Mesenchymal stem cell (in vitro differentiated cells and primary cell): ENCODE results near the gene SLC31A1.

Experiments used
- DNase-seq: peaks from one replicate; pipeline ENCODE4 v3.0.0-alpha.2; 2013
- H2AFZ ChIP-seq: one replicate; pipeline ENCODE4 v1.6.1; 2013; ENCODE audit warnings: low read depth, mild to moderate bottlenecking, control low read depth, inconsistent platforms, low read length, moderate library complexity
- H2AK5ac ChIP-seq: 2 replicates; pipeline ENCODE4 v1.6.1; 2013; ENCODE audit warnings: low read length, moderate library complexity, mild to moderate bottlenecking, inconsistent platforms; ENCODE audit not compliant: severe bottlenecking
- H2BK120ac ChIP-seq: one replicate; pipeline ENCODE4 v1.6.1; 2013; ENCODE audit warnings: low read depth, mild to moderate bottlenecking, inconsistent platforms, low read length, moderate library complexity
- H2BK12ac ChIP-seq, 2 experiments: one replicate each; pipeline ENCODE4 v1.6.1; 2013; ENCODE audit warnings: inconsistent platforms in 2 of 2, low read length in 2 of 2, mild to moderate bottlenecking in 2 of 2, moderate library complexity in 2 of 2, control low read depth in 1 of 2
- H2BK15ac ChIP-seq: one replicate; pipeline ENCODE4 v1.6.1; 2013; ENCODE audit warnings: mild to moderate bottlenecking, low read depth, inconsistent platforms; ENCODE audit not compliant: poor library complexity, severe bottlenecking
- H2BK5ac ChIP-seq: 2 replicates; pipeline ENCODE4 v1.6.1; 2013; ENCODE audit warnings: low read depth, mild to moderate bottlenecking, low read length, control low read depth, inconsistent platforms; ENCODE audit not compliant: poor library complexity, severe bottlenecking
- H3K14ac ChIP-seq, 2 experiments: one replicate each; pipeline ENCODE4 v1.6.1; 2013; ENCODE audit warnings: inconsistent platforms in 2 of 2, low read length in 2 of 2, control low read depth in 1 of 2, mild to moderate bottlenecking in 1 of 2, moderate library complexity in 1 of 2
- H3K18ac ChIP-seq, 2 experiments: one replicate each; pipeline ENCODE4 v1.6.1; 2013; ENCODE audit warnings: inconsistent platforms in 2 of 2, low read length in 2 of 2, control low read depth in 1 of 2, low read depth in 1 of 2, mild to moderate bottlenecking in 1 of 2
- H3K23ac ChIP-seq, 2 experiments: one replicate each; pipeline ENCODE4 v1.6.1; 2013; ENCODE audit warnings: inconsistent platforms in 2 of 2, low read length in 2 of 2, mild to moderate bottlenecking in 2 of 2, moderate library complexity in 2 of 2, control low read depth in 1 of 2
- H3K27ac ChIP-seq: 2 replicates; pipeline ENCODE4 v1.5.1; 2013; ENCODE audit warnings: mild to moderate bottlenecking, moderate library complexity, low read length, control low read depth, inconsistent platforms; ENCODE audit not compliant: poor library complexity, severe bottlenecking
- H3K27me3 ChIP-seq, 2 experiments: 2 replicates each; pipeline versions ENCODE4 v1.6.1 to v1.7.0; 2013; ENCODE audit warnings: low read length in 2 of 2, mild to moderate bottlenecking in 2 of 2, moderate library complexity in 2 of 2, control low read depth in 1 of 2, inconsistent platforms in 1 of 2; ENCODE audit not compliant: control insufficient read depth in 1 of 2, insufficient read depth in 1 of 2
- H3K36me3 ChIP-seq, 2 experiments: 2 replicates each; pipeline versions ENCODE4 v1.6.1 to v1.7.0; 2013; ENCODE audit warnings: low read length in 2 of 2, control low read depth in 1 of 2, inconsistent platforms in 1 of 2, low read depth in 1 of 2, mild to moderate bottlenecking in 1 of 2; ENCODE audit not compliant: insufficient read depth in 2 of 2, control insufficient read depth in 1 of 2
- H3K4ac ChIP-seq, 2 experiments: one replicate each; pipeline ENCODE4 v1.6.1; 2013; ENCODE audit warnings: inconsistent platforms in 2 of 2, low read length in 2 of 2, mild to moderate bottlenecking in 2 of 2, moderate library complexity in 2 of 2, control low read depth in 1 of 2, low read depth in 1 of 2
- H3K4me1 ChIP-seq: 2 replicates; pipeline ENCODE4 v1.6.1; 2013; ENCODE audit warnings: low read depth, low read length, control low read depth; ENCODE audit not compliant: control insufficient read depth, insufficient read depth
- H3K4me2 ChIP-seq: 2 replicates; pipeline ENCODE4 v1.6.1; 2013; ENCODE audit warnings: low read length, mild to moderate bottlenecking, inconsistent platforms; ENCODE audit not compliant: poor library complexity, severe bottlenecking
- H3K4me3 ChIP-seq, 2 experiments: 2 replicates each; pipeline versions ENCODE4 v1.5.1 to v1.7.0; 2013; ENCODE audit warnings: low read length in 2 of 2, mild to moderate bottlenecking in 2 of 2, control low read depth in 1 of 2, low read depth in 1 of 2; ENCODE audit not compliant: insufficient read depth in 1 of 2
- H3K79me1 ChIP-seq: replicated peaks from 2 replicates; pipeline ENCODE4 v1.6.1; 2013; ENCODE audit warnings: mild to moderate bottlenecking, control low read depth, low read length, inconsistent platforms; ENCODE audit not compliant: poor library complexity, severe bottlenecking
- H3K9ac ChIP-seq: 2 replicates; pipeline ENCODE4 v1.7.0; 2013; ENCODE audit warnings: mild to moderate bottlenecking, low read length, moderate library complexity
- H3K9me3 ChIP-seq: 2 replicates; pipeline ENCODE4 v1.7.0; 2013; ENCODE audit warnings: mild to moderate bottlenecking, low read length; ENCODE audit not compliant: control insufficient read depth
- H4K8ac ChIP-seq: one replicate; pipeline ENCODE4 v1.6.1; 2013; ENCODE audit warnings: inconsistent platforms, mild to moderate bottlenecking, low read length, moderate library complexity
- H4K91ac ChIP-seq: one replicate; pipeline ENCODE4 v1.6.1; 2013; ENCODE audit warnings: mild to moderate bottlenecking, low read length, inconsistent platforms
- WGBS: methylation state at CpG from one replicate; pipeline ENCODE4 v1.1.7; 2013; ENCODE audit warnings: mixed read lengths; 5-methylcytosine and 5-hydroxymethylcytosine counted together

Gene SLC31A1

DNA sequence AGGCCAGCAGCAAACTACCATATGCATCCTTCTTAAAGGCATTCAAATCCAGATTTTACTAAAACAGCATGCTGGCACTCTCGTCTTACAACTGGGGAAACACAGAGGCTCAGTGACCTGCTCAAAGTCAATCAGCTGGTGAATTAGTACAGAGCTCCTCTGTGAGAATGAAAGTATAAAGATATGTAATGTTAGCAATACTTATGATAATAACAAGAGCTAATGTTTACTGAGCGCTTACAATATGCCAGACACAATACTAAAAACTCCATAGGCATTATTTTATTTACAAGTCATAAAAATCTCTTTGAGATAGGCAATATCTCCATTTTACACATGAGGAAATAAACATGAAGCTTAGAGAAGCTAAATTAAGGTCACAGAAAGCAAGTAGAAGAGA lies 28.9 kb upstream of the SLC31A1 start:
- Histone ChIP-seq H3K36me3 (peaks cover 8 to 65% of the 10 kb centered on the region in 2 experiments), H2BK120ac (no peak overlapping the region), H2AFZ (no peak overlapping the region), H2BK15ac (no peak overlapping the region), H3K27ac (no peak overlapping the region), H3K79me1 (peaks cover 4% of the 10 kb centered on the region), H3K4me2 (no peak overlapping the region), H4K91ac (no peak overlapping the region), H3K9me3 (no peaks in the 10 kb centered on the region), H2BK5ac (no peak overlapping the region), H3K18ac (no peak overlapping the region), H2BK12ac (no peak overlapping the region), H3K27me3 (no peaks in the 10 kb centered on the region), H4K8ac (no peak overlapping the region), H3K4me1 (peaks cover 5% of the 10 kb centered on the region), H3K4me3 (peak overlapping the region in 1 of 2 experiments; percentile 31), H3K23ac (no peak overlapping the region), H3K9ac (peak overlapping the region; percentile 19), H3K14ac (no peak overlapping the region), H2AK5ac (no peak overlapping the region), H3K4ac (no peak overlapping the region)
- WGBS = 57% methylated on average over 1 of the region's 2 CpGs
- no peak for DNase-seq

DNA sequence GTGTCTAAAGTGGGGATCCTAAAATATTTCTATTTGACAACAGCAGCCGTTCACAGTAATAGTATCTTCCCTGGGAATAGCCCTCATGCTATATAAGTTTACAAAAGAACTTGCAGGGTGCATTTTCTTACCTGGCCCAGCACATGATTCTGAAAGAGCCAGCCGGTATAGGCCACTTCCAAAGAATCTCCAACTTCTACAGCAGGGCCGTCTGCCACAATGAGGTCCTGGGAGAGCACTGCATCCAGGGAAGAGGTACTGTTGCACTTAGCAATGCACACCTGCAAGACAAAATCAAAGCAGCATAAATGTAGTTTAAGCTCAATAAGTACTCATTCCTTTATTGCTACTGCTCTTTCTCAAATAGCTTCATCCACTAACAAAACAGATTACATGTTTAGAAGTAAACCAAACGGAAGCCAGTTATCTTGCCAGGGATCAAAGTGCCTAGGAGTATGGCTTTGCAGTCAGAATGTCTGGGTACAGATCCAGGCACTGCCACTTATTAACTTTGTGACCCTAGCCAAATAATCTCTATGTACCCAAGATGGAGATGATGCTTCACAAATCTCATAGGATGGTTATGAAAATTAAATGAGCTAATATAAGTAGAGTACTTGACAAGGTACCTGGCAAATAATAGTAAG lies 21.5 kb upstream of the SLC31A1 start:
- Histone ChIP-seq H3K27me3 (no peaks in the 10 kb centered on the region), H2BK12ac (no peak overlapping the region)
- DNase-seq = no peak

DNA sequence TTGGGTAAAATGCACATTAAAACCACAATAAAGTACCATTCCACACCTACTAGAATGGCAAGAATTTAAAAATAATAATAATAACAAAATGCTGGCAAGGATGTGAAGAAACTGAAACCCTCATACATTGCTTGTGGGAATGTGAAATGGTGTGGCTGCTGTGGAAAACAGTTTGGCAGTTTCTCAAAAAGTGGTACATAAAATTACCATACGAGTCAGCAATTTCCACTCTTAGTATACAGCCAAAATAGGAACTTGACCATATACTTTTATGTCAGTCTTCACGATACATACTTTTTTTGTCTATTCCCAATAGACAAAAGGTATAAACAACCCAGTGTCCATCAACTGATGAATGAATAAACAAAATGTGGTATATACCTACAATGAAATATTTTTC lies 15.9 kb upstream of the SLC31A1 start:
- Histone ChIP-seq H3K27ac (no peak overlapping the region), H3K36me3 (peaks cover 12 to 87% of the 10 kb centered on the region in 2 experiments), H4K91ac (no peak overlapping the region), H3K14ac (no peak overlapping the region), H3K4me1 (no peaks in the 10 kb centered on the region), H3K9me3 (no peaks in the 10 kb centered on the region), H3K9ac (no peak overlapping the region), H3K4me3 (no peak overlapping the region), H3K4me2 (no peak overlapping the region), H3K18ac (no peak overlapping the region), H2BK120ac (no peak overlapping the region), H2BK15ac (no peak overlapping the region), H3K4ac (no peak overlapping the region), H3K79me1 (peaks cover 7% of the 10 kb centered on the region), H2AFZ (no peak overlapping the region), H2AK5ac (no peak overlapping the region), H2BK12ac (no peak overlapping the region), H3K23ac (no peak overlapping the region), H4K8ac (no peak overlapping the region), H2BK5ac (no peak overlapping the region), H3K27me3 (no peaks in the 10 kb centered on the region)
- 100% methylated on average over 2 of the region's 2 CpGs for WGBS
- no peak for DNase-seq

More for the DNA sequence above, 21.5 kb upstream of the SLC31A1 start:
- Histone ChIP-seq H3K4me2 (no peak overlapping the region), H3K18ac (no peak overlapping the region), H3K9ac (no peak overlapping the region), H3K4me1 (no peaks in the 10 kb centered on the region), H3K4ac (no peak overlapping the region), H2AK5ac (no peak overlapping the region), H4K8ac (no peak overlapping the region), H3K27ac (no peak overlapping the region), H4K91ac (no peak overlapping the region), H3K79me1 (peaks cover 4% of the 10 kb centered on the region), H3K23ac (no peak overlapping the region), H2AFZ (no peak overlapping the region), H3K4me3 (no peak overlapping the region), H2BK5ac (no peak overlapping the region), H3K36me3 (peaks cover 11 to 86% of the 10 kb centered on the region in 2 experiments), H3K14ac (no peak overlapping the region), H2BK15ac (no peak overlapping the region), H2BK120ac (no peak overlapping the region), H3K9me3 (no peaks in the 10 kb centered on the region)
- 93% methylated on average over 4 of the region's 4 CpGs for WGBS

DNA sequence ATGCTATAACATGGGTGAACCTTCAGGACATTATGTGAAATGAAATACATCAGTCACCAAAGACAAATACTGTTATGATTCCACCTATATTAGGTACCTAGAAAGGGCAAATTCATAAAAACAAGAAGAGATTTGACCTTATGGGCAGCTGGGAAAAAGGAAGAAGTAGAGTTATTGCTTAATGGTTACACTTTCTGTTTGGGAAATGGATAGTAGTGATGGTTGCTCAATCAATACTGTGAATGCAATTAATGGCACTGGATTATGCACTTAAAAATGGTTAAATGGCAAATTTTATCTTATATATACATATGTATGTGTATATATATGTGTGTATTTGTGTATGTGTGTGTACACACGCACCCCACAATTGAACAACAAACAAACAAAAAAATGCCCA lies 15.5 kb upstream of the SLC31A1 start:
- Histone ChIP-seq H2AK5ac (no peak overlapping the region), H3K27ac (no peak overlapping the region), H3K14ac (no peak overlapping the region), H4K91ac (no peak overlapping the region), H3K4me1 (no peaks in the 10 kb centered on the region), H3K9ac (no peak overlapping the region), H3K27me3 (no peaks in the 10 kb centered on the region), H2BK120ac (no peak overlapping the region), H3K4ac (no peak overlapping the region), H2AFZ (no peak overlapping the region), H3K9me3 (no peaks in the 10 kb centered on the region), H4K8ac (no peak overlapping the region), H3K79me1 (peaks cover 9% of the 10 kb centered on the region), H2BK15ac (no peak overlapping the region), H3K23ac (no peak overlapping the region), H3K4me3 (no peak overlapping the region), H2BK5ac (no peak overlapping the region), H3K36me3 (peaks cover 16 to 90% of the 10 kb centered on the region in 2 experiments), H3K4me2 (no peak overlapping the region), H2BK12ac (no peak overlapping the region), H3K18ac (no peak overlapping the region)
- no CpG with 5 or more reads among the region's 1 CpG for WGBS
- no peak for DNase-seq
